Measurements from ENCODE around the gene RNASE11.
"Not testable (repeated sequence)": the region's sequence is repeated elsewhere in the genome, so short reads cannot be mapped to it uniquely, and the experiment has no call there.

The RNASE11 gene

DNA sequence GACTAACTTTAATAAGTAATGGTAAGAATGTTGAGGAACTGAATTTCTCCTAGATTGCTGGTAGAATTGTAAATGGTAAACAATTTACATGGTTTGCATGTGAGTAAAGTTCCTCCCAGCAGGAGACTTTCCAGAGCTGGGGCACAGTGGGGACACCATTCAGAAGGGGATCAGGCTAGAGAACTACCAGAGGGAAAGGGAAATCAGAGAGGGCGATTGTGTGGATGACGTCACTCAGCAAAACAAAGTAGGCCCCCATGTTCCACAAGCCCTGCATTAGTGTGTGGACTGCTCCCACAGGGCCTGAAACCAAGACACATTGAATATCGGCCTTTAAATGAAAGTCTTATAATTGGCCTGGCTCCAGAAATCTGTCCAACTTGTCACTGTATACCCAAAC is 9.5 kb downstream of the RNASE11 start:
- DNase-seq: no peak

DNA sequence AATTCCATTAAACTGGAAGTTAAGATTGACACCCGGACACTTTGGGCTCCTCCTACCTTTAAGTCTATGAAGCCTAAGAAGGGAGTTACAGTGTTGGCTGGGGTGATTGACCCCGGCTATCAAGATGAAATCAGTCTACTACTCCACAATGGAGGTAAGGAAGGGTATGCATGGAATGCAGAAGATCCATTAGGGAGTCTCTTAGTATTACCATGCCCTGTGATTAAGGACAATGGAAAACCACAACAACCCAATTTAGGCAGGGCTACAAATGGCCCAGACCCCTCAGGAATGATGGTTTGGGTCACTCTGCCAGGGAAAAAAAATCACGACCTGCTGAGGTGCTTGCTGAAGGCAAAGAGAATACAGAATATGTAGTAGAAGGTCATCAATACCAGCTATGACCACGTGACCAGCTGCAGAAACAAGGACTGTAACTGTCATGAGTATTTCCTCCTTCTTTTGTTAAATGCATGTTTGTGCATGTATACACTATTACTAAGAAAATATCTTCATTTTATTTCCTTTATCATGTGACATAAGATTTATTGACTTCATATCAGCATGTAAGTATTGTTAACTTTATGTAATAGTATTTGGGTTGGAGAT is 15.3 kb downstream of the RNASE11 start:
- DNase-seq: not testable (repeated sequence)

DNA sequence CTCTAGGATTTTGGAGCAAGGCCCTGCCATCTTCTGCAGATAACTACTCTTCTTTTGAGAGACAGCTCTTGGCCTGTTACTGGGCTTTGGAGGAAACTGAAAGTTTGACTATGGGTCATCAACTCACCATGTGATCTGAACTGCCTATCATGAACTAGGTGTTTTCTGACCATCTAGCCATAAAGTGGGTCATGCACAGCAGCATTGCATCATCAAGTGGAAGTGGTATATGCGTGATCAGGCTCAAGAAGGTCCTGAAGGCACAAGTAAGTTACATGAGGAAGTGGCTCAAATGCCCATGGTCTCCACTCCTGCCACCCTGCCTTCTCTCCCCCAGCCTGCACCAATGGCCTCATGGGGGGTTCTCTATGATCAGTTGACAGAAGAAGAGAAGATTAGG is 17.1 kb downstream of the RNASE11 start:
- not testable (repeated sequence) for DNase-seq

DNA sequence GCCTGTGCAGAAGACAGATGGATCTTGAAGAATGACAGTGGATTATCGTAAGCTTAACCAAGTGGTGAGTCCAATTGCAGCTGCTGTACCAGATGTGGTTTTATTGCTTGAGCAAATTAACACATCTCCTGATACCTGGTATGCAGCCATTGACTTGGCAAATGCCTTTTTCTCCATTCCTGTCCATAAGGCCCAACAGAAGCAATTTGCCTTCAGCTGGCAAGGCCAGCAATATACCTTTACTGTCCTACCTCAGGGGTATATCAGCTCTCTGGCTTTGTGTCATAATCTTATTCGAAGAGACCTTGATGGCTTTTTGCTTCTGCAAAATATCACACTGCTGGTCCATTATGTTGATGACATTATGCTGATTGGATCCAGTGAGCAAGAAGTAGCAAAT is 17.9 kb downstream of the RNASE11 start:
- not testable (repeated sequence) for DNase-seq

DNA sequence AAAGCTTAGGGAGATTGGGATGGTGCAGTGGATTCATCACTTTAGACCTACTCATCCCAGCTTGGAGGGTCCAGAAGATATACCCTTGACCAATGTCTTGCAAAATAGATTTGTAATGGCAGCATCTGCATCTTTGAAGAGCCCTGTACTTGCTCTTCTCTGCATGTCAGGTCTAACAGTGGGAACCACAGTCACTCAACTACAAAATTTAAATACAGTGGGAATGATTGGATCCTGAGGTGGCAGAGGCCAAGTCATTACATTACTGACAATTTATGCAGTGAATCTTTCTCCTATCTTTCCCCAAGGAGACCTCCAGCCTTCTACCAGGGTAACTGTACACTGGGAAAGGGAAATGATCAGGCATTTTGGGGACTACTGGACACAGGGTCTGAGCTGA is 18.7 kb downstream of the RNASE11 start:
- no peak for DNase-seq

DNA sequence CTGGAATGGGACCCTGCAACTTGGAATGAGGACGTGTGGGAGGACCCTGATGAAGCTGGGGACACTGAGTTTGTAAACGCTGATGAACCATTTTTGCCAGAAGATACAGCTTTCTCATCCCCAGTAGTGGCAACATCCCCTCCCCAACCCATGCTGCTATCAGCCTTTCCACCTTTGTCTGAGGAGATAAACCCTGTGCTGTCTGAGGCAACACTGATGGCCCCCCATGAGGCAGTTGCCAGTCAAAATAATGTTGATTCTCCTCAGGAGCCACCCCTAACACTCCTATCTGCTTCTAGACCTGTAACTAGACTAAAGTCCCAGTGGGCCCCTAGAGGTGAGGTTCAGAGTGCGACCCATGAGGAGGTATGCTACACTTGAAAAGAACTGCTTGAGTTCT is 19.4 kb downstream of the RNASE11 start:
- no peak for DNase-seq

DNA sequence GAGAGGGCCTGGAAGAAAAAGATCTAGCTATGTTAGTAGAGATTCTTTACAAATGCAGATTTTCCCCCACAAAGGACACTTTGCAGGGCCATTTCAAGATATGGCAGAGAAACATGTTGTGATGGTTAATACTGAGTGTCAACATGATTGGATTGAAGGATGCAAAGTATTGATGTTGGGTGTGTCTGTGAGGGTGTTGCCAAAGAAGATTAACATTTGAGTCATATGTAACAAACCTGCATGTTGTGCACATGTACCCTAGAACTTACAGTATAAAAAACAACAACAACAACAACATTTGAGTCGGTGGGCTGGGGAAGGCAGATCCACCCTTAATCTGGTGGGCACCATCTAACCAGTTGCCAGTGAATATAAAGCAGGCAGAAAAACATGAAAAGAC is 20.6 kb downstream of the RNASE11 start:
- not testable (repeated sequence) for DNase-seq

DNA sequence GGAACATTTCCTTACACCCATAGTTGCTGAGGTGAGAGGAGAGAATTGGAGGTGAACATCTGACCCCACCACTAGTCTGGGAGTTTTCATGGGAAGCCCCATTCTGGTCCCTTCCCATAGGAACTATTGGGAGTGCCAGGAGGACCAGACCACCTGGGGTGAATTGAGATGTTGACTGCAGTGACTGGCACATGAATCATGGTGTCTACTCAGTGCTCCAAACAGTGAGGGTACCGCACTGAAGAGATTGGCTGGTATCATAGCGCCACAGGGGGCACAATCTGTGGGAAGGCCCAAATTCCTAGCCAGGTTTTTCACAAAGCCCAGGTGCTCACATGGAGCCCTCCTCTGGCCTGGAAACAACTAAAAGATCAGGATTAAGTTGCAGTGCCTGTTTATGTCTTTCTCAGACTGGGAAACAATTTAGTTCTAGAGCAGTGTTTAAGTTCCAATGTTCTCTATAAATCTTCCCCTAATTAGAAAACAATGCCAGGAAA is 23.3 kb downstream of the RNASE11 start:
- DNase-seq: no peak

DNA sequence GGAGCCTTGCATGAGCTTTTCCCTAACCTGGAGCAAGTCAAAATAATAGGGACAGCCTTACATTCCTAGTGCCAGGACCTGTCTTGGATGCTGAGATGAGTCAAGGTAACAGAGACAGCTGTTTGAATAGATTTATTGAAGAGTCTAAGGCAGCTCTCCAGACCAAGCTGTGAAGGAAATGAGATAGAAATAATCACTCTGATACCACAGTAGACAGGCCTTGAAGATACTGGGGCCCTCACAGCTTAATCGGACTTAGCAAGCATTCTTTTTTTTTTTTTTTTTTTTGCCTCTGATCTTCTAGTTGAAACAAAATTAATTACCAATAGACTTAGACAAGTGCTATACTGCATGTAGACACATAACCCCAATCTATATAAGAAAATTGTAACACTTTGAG is 23.8 kb downstream of the RNASE11 start:
- DNase-seq: no peak

DNA sequence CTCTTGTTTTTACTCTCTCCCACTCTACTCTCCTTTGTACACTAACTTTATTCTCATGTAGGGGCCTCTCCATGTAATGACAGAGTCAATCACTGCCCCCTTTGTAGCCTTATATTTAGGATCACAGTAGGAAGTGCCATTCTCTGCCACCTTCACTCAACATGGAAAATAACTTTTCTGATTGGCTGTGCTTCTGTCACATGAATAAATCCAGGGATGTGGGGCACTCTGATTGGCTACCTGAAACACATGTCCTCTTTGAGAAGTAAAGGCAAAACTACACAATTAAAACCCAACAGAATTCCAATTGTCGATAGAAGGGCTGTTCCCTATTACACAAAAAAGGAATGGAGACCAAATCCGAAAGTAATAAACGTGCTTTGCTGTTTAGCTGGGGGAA is 26.8 kb downstream of the RNASE11 start, which contains the start of gene RNASE9:
TSS of gene RNASE9 (minus strand) at position 87 of the 400 bp plus-strand sequence.
- DNase-seq: no peak

DNA sequence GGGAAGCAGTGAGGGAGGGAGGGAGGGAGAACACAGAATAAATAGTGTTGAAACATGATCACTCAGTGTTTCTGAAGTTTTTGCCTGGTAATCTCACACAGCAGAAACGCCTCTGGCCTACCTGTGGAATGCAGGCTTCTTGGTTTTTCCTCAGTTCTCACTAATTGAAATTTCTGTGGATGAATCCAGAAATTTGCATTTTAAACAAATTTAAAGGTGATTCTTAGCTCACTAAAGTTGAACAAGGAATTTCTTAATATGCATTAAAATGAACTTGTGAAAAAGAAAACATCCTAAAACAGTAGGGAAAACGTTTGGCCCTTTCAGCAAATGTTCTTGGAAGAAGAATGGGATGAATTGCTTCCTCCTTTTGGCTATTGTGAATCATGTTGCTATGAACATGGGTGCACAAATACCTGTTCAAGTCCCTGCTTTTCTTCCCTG is 28.3 kb downstream of the RNASE11 start:
- DNase-seq: no peak

DNA sequence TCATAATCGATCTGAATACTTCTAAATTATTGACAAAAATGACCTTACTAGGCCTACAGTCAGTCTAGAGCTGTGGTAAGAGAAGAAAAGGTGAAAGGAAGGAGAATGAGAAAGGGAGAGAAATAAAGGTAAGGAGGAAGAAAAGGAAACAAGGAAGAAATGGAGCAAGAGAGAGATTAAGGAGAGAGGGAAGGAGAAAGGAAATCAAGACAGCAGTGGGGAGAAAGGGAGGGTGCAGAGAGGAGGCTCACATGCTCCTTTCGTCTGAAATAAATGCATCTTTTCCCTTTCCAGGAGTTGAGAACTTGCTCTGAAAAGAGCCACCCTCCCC is 30.6 kb downstream of the RNASE11 start:
- DNase-seq: no peak

DNA sequence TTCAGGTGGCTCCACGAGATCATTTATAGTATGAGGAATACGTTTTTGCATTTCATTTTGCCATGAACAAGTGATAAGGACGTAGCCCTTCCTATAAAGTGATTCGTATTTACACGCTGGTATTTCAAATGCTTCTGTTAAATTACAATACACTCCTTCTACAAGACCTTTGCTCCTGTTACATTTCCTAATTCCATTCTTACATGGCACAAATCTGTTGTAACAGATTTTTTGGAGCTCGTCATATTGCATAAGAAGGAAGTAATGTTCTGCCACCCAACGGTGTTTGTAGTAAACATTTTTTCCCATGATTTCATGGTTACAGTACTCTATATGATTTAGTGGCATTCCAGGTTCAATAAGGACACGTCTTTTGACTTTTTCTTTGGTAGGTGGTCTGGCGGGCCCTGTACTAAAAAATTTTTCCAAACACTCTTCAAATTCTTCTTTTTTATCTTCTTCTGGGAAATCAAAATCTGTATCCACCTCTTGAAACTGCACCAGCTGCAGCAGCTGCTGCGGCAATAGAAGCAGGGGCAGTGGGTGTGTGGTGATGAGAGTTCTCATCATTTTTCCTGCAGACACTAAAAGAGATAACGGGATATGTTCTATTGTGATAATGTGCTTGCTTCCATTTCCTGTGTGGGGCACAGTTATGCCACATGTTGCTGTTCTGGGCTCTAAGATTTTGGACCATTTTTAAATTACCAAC is 31.1 kb downstream of the RNASE11 start:
- no peak for DNase-seq

DNA sequence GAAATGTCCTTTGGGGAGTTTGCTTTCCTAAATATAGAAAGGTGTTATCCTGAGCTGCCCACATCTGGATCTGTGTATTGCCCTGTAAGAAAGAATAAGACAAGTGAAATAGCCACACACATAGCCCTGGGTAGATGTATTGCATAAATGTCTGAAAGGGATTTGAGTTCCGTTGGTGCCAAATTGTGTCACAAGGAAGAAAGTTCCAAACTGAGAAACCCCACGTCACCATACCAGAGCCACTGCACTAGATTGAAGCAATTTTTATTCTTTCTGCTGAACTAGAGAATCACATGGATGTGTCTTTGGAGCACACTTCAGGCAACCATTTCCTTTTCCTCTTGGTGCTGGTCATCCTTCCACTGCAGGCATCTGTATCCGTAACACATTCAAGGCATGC is 32.0 kb downstream of the RNASE11 start:
- DNase-seq: no peak

DNA sequence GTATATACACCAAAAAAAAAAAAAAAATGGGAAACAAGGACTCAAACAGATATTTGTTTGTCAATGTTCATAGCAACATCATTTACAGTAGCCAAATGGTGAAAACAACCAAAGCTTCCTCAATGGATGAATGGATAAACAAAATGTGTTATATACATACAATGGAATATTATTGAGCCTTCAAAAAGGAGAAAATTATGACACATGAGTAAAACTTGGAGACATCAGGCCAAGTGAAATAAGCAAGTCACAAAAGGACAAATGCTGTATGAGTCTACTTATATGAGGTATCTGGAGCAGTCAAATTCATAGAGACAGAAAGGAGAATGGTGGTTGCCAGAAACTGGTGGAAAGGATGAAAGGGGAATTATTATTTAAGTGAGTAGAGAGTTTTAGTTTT is 34.8 kb downstream of the RNASE11 start:
- no peak for DNase-seq

DNA sequence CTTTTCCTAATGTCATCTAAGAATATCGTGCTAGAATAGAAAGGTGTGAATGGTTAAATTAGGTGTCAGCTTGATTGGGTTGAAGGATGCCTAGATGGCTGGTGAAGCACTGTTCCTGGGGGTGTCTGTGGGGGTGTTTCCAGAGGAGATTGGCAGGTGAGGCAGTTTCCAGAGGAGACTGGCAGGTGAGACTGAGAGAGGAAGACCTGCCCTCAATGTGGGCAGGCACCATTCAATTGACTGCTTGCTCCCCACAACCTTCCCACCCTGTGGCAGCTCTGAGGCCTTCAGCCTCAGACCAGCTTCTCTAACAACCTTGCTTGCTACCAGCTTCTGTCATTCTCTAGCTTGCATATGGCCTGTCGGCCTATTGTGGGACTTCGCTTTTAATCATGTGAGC is 36.2 kb downstream of the RNASE11 start:
- no peak for DNase-seq

DNA sequence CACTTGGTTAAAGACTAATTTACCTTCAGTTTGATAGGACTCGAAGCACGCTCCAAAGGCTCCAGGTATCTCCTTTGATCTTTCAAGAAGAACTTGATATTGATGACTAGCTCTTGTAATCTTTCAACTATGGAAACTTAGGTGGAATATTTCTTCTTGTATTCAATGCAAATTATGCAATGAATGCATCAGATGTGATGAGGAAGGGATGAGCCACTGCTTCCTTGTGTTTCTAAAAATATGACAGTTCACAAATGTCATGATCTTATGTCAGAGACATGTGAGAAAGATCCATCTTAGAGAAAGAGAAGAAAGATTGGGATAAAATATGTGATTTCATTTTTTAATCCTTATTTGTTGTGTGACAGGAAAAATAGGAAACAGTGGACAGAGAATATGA is 36.9 kb downstream of the RNASE11 start:
- DNase-seq: no peak

DNA sequence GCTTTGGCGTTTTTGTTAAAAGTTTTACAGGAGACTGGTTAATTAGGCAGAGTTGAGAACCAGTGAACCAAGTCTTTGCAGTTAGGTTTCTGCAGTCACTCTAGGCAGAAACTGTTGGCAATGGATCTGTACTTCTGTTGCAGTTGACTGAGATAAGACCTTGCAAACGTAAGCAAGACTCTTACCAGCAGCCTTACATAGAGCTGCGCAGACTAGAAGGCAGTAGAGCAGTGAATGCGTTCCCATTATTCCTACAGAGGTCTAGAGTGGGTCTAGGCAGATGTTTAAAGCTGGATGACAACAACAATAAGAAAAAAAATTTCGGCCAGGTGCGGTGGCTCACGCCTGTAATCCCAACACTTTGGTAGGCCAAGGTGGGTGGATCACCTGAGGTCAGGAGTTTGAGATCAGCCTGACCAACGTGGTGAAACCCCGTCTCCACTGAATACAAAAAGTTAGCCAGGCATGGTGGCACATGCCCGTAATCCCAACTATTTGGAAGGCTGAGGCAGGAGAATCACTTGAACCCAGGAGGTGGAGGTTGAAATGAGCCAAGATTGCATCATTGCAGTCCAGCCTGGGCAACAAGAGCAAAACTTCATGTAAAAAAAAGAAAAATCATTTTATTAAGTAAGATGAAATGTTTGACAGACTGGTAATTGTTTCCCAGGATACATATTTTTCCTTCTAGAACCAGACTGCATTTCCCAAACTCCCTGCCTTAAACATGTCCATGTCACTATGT is 39.2 kb downstream of the RNASE11 start:
- DNase-seq: no peak

DNA sequence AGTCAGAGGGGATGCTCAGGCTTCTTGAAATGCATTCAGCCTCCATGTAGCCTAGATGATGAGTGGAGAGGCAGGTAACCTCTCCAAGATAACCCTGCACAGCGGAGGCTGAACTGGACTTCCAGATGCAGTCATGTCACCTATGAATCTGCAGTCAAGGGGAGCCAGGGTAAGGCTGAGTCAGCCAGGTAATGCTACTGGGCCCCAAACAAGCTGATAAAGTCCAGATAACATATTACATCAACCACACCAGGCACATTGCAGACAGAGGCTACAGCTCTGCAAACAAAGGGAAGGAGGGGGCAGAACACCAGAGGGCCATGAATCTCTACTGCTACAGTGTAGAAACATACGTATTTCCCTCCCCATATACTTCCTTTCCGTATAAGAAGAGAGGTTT is 40.9 kb downstream of the RNASE11 start:
- DNase-seq: no peak

DNA sequence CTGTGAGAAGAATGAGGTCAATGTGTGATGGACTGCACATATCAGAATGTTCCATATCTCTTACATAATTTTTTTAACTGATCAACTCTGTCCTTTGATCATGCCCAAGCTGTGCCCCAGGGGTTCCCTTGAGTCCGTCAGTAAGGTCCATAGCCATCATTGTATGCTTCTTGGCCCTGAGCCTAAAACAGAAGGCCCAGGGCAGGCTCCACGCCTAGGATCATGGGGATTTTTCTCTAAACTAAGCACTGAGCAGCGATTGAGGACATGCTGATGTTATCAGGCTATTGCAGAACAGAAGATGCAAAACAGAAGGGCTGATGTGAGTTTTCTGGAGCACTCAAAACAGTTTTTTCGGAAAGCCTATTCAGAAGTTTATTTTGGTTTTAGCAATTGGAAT is 47.9 kb downstream of the RNASE11 start:
- no peak for DNase-seq
